Activated CD4-positive, alpha-beta T cell treated with anti-CD3 and anti-CD28 coated beads, Interleukin-2, Interleukin-4, amounts not matched to agents 100 ng/mL and 50 ng/mL, durations not matched to agents 16 hours and 8 hours (primary cell): Measurements from ENCODE around the gene CDC34.

Source experiments
- DNase-seq: peaks from one replicate; pipeline ENCODE4 v3.0.0-alpha.2; 2020; ENCODE audit warnings: low spot score

The CDC34 gene

GRCh38 chr19:542173-542866 lies 10.8 kb downstream of the CDC34 start:
- no peak for DNase-seq

GRCh38 chr19:543910-544608 lies 12.5 kb downstream of the CDC34 start, which contains the start of gene GZMM:
Gene GZMM (plus strand): TSS chr19:544053. CDS start chr19:544072, 19 bp downstream.
- DNase-seq = peak; percentile 57

- no peak for DNase-seq
Observed at GRCh38 chr19:547117-547516, 15.6 kb downstream of the CDC34 start.

GRCh38 chr19:547836-548720 lies 16.5 kb downstream of the CDC34 start:
- DNase-seq = no peak

- no peak for DNase-seq
Observed at GRCh38 chr19:548886-549830, 17.6 kb downstream of the CDC34 start.

GRCh38 chr19:554817-555216 lies 23.3 kb downstream of the CDC34 start:
- no peak for DNase-seq

- DNase-seq = no peak
Observed at GRCh38 chr19:555474-555808, 23.9 kb downstream of the CDC34 start.

- DNase-seq = no peak
Observed at GRCh38 chr19:556611-557382, 25.2 kb downstream of the CDC34 start.

GRCh38 chr19:558770-559439 lies 27.3 kb downstream of the CDC34 start:
- no peak for DNase-seq

GRCh38 chr19:560121-560520 lies 28.6 kb downstream of the CDC34 start:
- no peak for DNase-seq

- DNase-seq = no peak
Observed at GRCh38 chr19:566403-566802, 34.8 kb downstream of the CDC34 start.

GRCh38 chr19:566844-567243 lies 35.3 kb downstream of the CDC34 start:
- DNase-seq = no peak

- DNase-seq = no peak
Observed at GRCh38 chr19:567296-567900, 35.8 kb downstream of the CDC34 start.

- no peak for DNase-seq
Observed at GRCh38 chr19:570251-570686, 38.7 kb downstream of the CDC34 start.

- DNase-seq = peak; percentile 55
Observed at GRCh38 chr19:570937-571565, 39.5 kb downstream of the CDC34 start.

- DNase-seq = peak; percentile 25
Observed at GRCh38 chr19:571566-571974, 40.0 kb downstream of the CDC34 start.

- peak; percentile 98 for DNase-seq
Observed at GRCh38 chr19:572140-572742, 40.7 kb downstream of the CDC34 start, which contains the start of gene BSG. Gene BSG (plus strand): TSS chr19:572596. CDS start chr19:572635, 39 bp downstream.

- no peak for DNase-seq
Observed at GRCh38 chr19:572743-573518, 41.4 kb downstream of the CDC34 start.
